ENCODE measurements around the gene TIE1.

DNA sequence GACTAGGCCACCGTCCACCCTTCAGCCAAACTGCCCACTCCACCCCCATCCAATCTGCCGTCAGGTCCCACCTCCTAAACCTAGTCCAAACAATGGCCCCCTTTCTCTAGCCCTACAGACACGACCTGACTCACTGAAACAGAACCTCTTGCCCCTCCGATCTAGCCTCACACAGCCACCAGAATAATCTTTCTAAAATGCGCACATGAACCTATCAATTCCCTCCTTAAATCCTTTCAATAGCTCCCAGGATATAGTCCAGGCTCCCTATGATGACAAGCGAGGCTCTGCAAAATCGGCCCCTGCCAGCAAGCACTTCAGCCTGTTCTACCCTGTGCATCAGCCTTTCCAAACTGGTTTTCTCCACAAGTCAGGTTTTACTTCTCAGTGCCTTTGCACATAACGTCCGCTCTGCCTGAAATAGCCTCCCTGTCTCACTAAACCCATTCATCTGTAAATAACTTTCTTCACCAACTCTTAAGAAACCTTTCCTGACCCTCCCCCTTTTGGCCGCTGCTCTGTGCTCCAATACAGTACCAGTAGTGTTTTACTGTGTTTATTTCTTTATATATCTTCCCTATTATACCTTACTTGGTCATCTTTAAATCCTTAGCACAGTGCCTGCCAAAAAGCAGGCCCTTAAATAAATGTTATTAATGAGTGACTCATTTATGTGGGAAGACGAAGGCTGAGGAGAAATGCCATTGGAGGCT, 49.0 kb downstream of the TIE1 start:
- TF ChIP-seq, protein P1, sequence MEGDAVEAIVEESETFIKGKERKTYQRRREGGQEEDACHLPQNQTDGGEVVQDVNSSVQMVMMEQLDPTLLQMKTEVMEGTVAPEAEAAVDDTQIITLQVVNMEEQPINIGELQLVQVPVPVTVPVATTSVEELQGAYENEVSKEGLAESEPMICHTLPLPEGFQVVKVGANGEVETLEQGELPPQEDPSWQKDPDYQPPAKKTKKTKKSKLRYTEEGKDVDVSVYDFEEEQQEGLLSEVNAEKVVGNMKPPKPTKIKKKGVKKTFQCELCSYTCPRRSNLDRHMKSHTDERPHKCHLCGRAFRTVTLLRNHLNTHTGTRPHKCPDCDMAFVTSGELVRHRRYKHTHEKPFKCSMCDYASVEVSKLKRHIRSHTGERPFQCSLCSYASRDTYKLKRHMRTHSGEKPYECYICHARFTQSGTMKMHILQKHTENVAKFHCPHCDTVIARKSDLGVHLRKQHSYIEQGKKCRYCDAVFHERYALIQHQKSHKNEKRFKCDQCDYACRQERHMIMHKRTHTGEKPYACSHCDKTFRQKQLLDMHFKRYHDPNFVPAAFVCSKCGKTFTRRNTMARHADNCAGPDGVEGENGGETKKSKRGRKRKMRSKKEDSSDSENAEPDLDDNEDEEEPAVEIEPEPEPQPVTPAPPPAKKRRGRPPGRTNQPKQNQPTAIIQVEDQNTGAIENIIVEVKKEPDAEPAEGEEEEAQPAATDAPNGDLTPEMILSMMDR (IDR thresholded peaks at IDR 0.05): no peak
- TF ChIP-seq POLR2A (IDR thresholded peaks at IDR 0.05): peak in 1 of 2 donors; percentile 7
